NCI-H128 (cell line): ENCODE measurements around the gene KRTAP10-7.
"Not testable (repeated sequence)": the region's sequence is repeated elsewhere in the genome, so short reads cannot be mapped to it uniquely, and the experiment has no call there.

ENCODE experiments used
- DNase-seq: peaks from one replicate; lab custom pipeline; 2025; ENCODE audit not compliant: unreplicated experiment; lab: John Stamatoyannopoulos, UW

The KRTAP10-7 gene

DNA sequence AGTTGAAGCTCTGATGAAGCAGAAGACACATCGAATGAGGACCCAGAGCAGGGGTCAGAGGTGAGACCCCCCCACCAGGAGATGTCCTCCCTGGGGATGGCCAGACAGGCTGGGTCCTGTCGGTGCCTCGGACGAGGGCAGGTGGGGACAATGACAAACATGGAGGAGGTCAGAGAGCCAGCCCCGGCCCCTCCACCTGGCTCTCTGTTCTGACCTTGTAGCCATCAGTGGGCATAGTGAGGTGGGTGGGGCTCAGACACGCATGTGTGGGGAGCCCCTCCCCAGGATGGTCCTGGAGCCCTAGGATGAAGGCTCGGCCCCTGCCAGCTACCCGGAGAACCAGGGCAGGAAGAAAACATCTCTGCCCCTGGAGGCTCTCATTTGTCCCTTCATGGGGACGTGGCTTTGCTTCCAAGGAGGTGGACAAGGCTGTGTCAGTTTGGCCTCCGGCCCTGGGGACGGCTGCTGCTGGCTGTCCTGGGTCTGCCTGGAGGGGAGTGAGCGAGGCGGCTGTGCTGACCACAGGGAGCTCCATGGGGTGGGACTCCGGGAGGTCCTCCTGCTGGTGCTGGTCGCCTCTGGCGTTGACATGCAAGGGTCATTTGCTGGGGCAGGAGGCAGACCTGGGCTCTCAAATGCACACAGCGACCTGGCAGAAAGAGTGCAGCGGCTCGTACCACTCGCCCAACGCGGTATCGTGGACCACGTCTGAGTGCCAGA lies 10.7 kb upstream of the KRTAP10-7 start:
- no peak for DNase-seq

DNA sequence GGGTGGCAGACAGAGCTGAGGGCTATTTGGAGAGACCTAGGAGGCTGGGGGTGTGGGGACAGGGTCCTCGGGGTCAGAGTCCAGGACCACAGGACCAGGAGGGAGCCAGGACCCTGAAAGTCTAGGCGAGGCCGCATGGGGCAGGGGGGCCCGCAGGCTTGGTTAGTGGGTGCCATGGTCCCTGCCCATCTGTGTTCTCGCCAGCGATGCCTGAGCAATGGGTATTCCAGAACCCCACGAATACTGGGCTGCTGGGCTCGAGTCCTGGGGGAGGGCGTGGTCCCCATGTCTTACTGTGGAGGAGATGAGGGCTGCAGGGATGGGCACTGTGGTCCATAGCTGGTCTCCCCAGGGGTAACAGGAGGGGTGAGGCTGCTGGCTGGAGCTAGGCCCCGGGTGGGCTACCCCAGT lies 10.1 kb upstream of the KRTAP10-7 start:
- DNase-seq: no peak

DNA sequence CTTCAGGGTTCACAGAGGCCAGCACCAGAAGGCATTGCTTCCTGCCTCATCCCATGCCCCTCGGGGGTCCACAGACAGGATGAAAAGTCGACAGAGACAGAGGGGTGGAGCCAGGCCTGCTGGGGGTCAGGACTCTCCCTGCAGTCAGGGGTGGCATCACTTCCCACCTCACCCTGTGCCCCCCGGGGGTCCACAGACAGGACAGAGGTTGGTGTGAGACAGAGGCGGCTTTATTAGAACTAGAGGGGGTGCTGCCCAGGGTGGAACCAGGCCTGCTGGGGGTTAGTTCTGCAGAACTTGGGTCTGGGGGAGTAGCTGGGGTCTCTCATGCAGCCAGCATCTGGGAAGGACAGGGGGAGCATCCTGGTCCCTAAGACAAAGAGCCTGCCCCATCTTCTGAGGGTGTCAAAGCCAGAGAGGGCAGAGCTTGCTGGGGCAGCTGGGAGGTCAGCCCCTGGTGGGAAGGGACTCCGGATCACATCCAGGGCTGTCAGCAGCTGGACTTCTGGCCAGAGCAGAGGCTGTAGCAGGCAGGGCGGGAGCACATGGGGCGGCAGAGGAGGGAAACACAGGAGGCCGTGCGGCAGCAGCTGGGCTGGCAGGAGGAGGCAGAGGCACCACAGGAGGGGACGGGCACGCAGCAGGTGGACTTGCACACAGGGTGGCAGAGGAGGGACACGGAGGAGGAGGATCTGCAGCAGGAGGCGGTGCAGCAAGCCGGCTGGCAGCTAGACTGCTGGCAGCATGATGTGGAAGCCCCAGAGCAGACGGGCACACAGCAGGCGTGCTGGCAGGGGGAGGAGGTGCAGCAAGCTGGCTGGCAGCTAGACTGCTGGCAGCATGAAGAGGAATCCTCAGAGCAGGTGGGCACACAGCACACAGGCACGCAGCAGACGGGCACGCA lies 9.2 kb upstream of the KRTAP10-7 start:
- DNase-seq: not testable (repeated sequence)

DNA sequence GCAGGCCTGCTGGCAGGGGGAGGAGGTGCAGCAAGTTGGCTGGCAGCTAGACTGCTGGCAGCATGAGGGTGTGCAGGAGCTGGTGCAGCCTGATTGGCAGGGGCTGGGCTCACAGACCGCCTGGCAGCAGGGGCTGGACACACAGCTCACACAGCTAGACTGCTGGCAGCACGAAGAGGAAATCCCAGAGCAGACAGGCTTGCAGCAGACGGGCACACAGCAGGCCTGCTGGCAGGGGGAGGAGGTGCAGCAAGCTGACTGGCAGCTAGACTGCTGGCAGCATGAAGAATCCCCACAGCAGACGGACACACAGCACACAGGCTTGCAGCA lies 8.6 kb upstream of the KRTAP10-7 start:
- DNase-seq: not testable (repeated sequence)

DNA sequence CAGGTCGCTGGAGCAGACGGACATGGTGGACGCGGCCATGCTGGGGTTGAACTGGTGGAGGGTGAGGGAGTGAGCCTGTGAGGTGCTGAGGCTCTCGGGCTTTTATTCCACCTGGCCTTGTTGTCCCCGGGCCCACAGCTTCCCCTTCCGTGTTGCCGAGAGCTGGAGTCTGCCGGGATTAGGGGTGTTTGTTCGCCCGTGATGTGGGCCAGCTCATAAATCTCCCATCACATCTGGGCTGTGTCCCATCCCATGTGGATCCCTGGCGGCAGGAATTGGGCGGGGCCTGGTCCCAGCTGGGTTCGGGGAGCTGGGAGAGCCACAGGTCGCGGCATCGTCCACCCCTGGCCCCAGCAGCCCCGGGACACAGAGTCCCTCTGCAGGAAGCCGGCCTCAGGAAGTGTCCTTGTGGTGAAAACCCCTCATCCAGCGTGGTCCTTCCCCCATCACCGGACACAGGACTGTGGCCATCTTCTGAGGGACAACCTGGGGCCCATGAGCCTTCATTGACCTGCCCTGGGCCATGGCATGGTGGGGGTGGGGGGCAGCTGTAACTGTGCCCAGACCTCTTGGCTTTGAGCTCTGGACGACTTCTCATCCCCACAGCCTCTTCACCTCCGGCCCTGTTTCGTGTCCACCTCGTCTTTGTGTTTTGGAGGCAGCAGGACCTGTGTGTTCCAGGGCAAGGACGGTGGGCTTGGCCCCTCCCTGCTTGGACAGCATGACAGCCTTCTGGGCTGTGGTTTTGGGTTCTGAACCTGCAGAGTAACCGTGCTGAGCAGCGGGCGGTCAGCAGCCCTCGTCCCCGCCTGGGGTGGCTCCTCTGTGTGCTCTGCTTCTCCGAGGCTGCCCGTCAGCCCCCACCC lies 7.7 kb upstream of the KRTAP10-7 start, which contains the start of gene KRTAP10-6:
Gene KRTAP10-6 (minus strand): TSS at position 60 of the 866 bp plus-strand sequence. CDS start 21 bp downstream, at position 39.
- no peak for DNase-seq

DNA sequence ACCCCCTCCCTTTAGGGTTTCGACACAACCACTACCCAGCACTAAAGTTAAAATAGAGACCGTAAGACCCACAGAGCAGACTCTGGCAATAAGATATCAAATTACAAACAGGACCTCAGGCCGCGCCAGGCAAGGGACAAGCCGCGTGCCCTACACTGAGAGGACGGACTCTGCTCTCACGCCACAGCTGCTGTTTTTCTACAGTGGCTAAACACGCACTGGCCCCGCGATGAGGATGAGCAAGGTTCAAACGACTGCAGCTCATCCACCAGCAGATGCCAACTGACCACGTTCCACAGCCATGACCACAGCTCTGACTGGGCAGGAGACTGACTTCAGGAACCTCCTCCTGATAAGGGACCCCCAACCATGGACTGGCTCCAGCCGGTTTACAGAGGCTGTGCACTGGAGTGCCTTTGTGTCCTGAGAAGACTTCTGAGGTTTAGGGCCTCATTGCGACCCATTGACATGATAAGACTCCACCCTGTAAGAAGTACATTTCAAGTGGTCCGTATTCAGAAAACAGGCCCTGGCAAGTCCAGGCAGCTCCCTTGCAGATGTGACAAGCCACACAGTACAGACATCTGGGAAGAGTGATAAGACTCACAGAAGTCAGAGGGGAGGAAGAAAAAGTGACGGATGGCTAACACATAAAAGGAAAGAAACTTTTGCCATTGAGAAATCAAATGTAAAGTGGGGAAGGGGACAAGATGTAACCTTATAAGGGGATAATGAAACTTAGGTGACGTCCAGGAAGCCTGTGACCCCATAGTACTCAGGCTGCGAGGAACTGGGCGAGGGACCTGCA lies 6.6 kb upstream of the KRTAP10-7 start:
- DNase-seq: no peak

DNA sequence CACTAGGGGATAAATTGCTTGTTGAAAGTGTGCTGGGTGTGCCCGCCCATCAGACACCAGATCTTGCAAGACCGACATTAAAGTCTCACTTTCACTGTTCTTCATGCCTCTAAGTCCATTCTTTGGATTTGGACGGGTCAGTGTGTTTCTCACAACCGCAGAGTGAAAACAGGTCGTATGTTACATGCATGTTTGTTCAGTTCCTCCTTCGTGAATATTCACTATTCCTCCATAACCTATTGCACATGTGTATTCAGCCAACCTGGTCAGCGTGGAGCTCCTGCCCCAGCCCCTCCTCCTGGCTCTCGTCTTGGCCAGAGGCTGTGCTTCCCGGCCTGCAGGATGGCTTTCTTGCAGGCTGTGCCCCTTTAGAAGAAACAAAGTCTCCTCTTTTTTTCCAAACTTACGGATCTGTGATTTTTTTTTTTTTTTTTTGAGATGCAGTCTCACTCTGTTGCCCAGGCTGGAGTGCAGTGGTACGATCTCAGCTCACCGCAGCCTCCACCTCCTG lies 5.9 kb upstream of the KRTAP10-7 start:
- no peak for DNase-seq

DNA sequence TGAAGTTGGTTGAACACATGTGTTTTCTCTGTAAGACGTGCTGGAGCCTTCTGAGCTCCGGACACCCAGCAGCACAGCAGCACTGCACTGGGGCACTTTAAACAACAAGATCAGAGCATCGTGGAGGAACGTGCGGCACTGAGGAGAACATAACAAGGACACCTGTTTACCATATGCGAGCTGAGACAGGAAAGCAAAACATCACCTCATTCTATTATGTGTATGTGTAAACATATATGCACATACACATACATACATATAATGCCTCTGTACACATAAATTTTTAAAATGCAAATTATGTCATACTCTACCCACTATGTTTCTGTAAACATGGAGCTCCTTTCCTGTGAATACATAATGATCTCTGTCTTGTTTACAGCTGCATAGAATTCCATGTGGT lies 4.9 kb upstream of the KRTAP10-7 start:
- no peak for DNase-seq

DNA sequence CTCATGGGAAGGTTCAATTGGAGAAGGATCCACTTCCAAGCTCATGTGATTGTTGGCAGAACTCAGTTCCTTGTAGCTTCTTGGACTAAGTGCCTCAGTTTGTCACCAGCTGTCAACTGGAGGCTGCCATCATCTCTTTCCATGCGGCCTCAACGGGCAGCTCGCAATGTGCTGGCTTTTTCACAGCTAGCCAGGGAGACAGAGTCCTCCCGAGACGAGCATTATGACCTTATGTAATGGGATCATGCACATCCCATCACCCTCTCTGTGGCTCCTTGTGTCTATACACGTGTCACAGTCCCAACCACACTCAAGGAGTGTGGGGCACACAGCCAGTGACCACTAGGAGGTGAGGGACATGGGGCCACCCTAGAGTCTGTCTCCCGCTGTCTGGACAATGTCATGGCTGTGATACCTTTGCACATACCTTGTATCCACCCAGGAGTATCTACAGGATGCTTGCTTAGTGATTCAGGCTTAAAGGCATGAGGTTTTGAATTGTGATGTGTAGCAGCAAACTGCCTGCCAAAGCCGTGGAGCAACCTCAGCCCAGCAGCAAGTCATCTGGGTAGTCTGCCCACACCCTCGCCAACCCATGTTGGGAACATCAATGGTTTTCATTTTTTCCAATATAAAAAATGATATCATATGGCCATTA lies 4.2 kb upstream of the KRTAP10-7 start:
- no peak for DNase-seq

DNA sequence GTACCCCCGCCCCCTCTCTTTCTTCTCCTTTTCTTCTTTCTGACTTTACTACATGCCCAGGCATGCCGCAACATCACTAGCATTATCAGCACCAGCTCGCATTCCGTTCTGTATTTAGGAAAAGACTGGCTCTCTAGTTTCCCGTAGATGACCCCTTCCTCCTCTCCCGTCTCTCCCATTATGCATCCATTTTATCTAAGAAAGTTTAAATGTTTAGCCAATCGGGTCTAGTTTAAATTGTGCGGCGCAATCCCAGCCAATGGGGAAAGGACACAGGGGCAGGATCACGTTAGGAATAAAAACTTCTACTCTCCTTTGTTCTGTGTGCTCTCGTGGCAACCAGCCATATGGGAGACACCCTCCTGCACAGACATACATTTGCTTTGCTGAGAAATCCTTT lies 2.3 kb upstream of the KRTAP10-7 start:
- DNase-seq: no peak

DNA sequence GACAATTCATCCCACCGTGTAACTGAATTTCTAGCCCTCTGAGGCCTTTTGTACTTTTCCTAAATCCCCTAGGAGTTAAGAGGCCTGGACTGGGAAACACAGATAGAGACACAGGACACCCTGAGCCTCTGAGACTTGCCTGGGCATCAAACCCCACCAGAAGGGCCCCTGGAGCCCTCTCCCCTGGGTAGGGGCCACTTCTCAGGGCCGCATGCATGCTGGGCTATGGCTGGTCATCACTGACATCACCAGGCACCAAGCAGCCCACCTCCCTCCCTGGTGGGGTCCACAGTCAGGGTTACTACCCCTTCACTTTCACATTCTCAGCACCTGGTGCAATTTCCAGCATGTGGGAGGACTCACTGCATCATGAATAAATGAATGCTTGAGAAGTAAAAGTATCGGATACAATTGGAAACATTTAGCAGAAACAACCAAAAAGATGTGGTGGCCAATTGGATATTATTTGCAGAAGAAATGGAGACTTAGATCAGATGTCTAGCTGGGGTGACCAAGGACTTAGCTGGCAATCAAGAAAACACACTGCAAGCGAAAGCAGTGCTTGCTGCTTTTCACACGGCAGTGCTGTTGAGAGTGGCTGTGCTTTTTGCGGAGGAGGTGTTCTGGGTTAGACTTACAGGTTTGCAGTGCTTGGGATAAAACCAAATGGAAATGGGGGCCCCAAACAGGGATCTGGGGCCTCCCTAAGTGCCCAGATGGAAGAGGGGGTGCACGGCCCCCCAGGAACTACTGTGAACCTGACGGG lies 950 bp upstream of the KRTAP10-7 start:
- DNase-seq: no peak

DNA sequence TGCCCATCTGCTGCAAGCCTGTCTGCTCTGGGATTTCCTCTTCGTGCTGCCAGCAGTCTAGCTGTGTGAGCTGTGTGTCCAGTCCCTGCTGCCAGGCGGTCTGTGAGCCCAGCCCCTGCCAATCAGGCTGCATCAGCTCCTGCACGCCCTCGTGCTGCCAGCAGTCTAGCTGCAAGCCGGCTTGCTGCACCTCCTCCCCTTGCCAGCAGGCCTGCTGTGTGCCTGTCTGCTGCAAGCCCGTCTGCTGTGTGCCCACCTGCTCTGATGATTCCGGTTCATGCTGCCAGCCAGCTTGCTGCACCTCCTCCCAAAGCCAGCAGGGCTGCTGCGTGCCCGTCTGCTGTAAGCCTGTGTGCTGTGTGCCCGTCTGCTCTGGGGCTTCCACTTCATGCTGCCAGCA lies 694 bp downstream of the KRTAP10-7 start:
- not testable (repeated sequence) for DNase-seq

DNA sequence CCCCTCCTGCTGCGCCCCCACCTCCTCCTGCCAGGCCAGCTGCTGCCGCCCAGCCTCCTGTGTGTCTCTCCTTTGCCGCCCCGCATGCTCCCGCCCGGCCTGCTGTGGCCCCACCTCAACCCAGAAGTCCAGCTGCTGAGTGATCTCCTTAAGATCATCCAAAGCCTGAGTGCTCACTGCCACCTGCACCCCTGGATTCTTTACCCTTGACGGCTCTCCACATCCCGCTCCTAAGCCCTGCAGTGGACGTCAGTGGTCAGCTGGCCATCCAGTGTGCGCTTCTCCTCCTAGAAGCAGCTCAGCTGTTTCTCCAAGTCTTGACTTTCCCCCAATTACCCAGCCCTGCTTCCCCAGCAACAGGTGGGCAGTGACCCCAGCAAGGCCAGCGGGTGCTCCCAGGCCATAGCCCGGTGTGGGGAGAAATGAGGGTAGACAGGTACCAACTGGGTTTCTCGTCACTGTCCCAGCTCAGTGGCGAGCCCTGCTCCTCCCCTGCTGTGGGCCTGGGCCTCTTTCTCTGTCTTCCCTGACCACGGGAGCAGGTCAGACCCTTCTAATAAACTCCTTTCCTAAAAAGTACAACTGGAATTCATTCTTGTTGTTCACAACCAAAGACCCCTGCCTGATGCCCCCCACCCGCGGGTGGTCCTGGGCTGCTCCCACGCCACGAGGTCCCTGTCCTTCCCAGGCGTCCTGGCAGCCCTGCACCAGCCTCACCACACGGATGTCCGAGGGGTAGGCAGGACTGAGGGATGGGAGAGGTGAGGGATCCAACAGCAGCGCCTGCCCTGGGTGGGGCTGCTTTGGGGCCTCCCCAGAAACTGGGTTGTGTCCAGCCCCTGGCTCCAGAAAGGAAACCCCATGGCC lies 1.4 kb downstream of the KRTAP10-7 start:
- DNase-seq: no peak

DNA sequence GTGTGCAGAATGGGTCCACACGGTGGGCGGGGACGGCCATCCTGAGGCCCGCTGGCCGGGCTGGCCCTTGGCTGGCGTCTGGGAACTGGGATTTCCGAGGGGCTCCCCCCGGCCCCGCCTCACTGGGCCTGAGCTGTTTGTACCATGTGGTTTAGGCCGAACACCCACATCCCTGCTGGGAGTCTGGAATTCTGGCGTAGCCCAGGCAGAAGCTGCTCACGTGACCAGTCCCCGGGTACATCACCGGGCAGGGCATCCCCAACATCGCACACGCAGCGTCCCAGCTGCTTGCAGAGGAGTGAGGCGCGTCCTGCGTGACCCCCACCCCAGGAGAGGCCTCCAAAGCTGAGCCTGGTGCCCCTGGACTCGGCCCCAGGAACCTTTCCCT lies 2.1 kb downstream of the KRTAP10-7 start:
- DNase-seq: no peak

DNA sequence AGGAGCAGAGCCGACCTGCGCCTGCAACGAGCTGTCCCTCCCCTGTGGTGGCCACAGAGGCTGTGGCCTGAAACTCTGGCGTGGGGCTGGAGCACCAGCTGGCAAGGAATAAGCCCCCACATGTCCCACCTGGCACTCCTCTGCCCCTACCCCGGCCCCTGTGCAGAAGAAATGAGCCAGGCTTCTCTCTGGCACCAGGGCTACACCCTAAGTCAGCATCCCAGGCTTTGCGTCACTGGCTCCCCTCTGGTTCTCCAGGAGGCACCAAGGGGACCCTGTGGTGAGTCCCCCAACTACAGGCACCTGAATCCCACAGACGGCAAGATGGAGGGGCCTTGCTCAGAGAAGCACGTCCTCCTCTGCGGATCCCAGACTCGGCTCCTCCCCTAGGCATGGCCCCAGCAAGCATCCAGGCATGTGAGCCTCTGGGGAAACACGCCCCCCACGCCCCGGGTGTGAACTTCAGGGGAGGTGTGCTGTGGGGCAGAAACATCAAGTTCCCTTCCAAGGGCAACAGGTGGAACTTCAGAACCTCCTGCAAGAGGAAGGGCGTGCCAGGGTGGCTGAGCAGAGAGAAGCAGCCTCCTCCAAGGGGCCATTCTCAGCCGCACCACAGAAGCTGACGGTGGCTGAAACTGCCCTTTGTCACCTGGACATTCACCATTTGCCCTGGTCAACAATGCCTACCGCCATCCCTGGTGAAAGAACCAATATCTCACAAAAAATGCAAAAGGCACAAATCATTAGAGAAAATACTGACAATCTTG lies 2.9 kb downstream of the KRTAP10-7 start:
- DNase-seq: no peak

DNA sequence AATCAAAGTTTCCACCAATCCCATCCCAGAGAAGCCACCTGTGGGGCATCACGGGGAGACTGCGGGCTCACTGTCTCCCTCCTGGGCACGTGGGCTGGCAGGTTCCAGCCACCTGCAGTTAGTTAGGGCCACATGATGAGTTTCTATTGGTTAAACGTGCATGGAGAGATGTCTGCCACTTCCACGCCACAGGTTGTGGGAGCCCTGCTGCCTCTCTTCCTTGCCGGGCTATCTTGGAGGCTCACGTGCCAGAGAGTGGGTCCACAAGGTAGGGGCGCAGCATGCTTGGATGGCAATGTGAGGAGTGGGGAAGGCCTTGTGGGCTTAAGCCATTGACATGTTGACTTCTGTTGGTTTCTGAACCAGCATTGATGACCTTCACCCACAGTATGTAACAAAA lies 3.5 kb downstream of the KRTAP10-7 start:
- no peak for DNase-seq

DNA sequence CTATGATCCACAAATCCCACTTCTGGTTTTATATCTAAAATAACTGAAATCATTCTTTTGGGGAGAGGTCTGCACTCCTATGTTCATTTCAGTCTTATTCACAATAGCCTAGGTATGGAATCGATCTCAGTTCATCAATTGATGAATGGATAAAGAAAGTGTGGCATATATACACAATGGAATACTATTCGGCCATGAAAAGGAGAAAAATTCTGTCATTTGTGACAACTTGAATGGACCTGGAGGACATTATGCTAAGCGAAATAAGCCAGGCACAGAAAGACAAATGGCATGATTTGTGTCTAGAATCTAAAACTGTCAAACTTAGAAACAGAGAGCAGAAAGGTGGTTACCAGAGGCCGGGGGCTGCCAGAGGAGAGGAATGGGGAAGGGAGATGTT lies 6.1 kb downstream of the KRTAP10-7 start:
- no peak for DNase-seq
